ENCODE measurements around the gene PLEKHA7. TPM values are rescaled to one million over a fixed set of nuclear protein-coding genes. Genes with fewer than 3 reads are reported as not detected.
A peak's percentile ranks its signal among the peaks of the same experiment; 100 is the strongest.

PLEKHA7 gene
- polyA plus RNA-seq, 1 donor (not counting 4 experiments of a cell fraction or from before 2014, with no cell fraction given) = 1.4 TPM

DNA sequence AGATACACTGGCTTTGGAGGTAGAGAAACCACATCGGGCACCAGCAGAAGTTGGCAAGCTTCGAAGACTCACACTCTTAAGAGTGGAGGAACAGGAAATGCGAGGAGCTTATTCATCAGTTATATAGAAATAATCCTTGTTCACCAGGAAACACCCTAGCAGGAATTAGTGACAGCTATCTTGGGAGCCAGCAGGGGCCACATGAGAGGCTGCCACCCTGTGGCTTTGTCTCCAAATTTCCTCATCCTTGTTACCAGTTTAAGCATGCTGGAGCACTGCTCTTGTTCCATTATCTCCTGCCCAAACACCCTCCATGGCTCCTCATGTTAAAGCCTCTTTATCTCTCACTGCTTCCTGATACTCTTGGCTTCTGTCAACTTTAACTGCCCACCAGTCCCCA lies 131.0 kb downstream of the PLEKHA7 start:
- Histone ChIP-seq H3K9ac (ENCODE audit: control insufficient read depth, extremely low read depth, insufficient read depth, low read length) (no peak overlapping the region), H2AFZ (ENCODE audit: control insufficient read depth, low read length) (peak overlapping the region; percentile 73), H3K27me3 (ENCODE audit: control insufficient read depth, extremely low read depth, insufficient read depth, low read length) (no peaks in the 10 kb centered on the region), H3K27ac (ENCODE audit: control insufficient read depth, insufficient read depth, low read length) (no peak overlapping the region), H3K36me3 (ENCODE audit: control insufficient read depth in 2 of 2, extremely low read depth in 1 of 2, insufficient read depth in 2 of 2, low read length in 2 of 2) (no peaks in the 10 kb centered on the region), H3K4me2 (ENCODE audit: control insufficient read depth, extremely low read depth, insufficient read depth, low read depth, low read length) (peak overlapping the region; percentile 3), H3K9me1 (ENCODE audit: control insufficient read depth, extremely low read depth, insufficient read depth, low read length) (no peaks in the 10 kb centered on the region), H3K4me1 (ENCODE audit: control insufficient read depth, extremely low read depth, insufficient read depth, low read length) (peaks cover 30% of the 10 kb centered on the region), H3K9me3 (ENCODE audit: control insufficient read depth, low read depth, low read length) (no peaks in the 10 kb centered on the region), H3K79me2 (ENCODE audit: control insufficient read depth, insufficient read depth, low read length) (no peaks in the 10 kb centered on the region), H4K20me1 (ENCODE audit: control insufficient read depth, extremely low read depth, insufficient read depth, low read length) (no peaks in the 10 kb centered on the region), H3K4me3 (ENCODE audit: control insufficient read depth in 2 of 3, extremely low read depth in 1 of 3, insufficient read depth in 2 of 3, low read depth in 1 of 3, low read length in 3 of 3) (no peak overlapping the region)
- dilution Hi-C loops (cut with MboI; ENCODE audit: extremely low pct_ligation_motif_present, low sequenced_read_pairs) = no loop called here
- TF ChIP-seq, protein P1, sequence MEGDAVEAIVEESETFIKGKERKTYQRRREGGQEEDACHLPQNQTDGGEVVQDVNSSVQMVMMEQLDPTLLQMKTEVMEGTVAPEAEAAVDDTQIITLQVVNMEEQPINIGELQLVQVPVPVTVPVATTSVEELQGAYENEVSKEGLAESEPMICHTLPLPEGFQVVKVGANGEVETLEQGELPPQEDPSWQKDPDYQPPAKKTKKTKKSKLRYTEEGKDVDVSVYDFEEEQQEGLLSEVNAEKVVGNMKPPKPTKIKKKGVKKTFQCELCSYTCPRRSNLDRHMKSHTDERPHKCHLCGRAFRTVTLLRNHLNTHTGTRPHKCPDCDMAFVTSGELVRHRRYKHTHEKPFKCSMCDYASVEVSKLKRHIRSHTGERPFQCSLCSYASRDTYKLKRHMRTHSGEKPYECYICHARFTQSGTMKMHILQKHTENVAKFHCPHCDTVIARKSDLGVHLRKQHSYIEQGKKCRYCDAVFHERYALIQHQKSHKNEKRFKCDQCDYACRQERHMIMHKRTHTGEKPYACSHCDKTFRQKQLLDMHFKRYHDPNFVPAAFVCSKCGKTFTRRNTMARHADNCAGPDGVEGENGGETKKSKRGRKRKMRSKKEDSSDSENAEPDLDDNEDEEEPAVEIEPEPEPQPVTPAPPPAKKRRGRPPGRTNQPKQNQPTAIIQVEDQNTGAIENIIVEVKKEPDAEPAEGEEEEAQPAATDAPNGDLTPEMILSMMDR (optimal IDR thresholded peaks at IDR 0.05 in 1 of 3, IDR thresholded peaks at IDR 0.05 in 1 of 3, conservative IDR thresholded peaks at IDR 0.05 in 1 of 3; ENCODE audit: extremely low read depth in 1 of 3, insufficient read depth in 2 of 3, low read length in 3 of 3) = peak; percentile 27 to 66 (median 46)
- TF ChIP-seq EZH2 (IDR thresholded peaks at IDR 0.05; ENCODE audit: low read length) = no peak
- DNase-seq (ENCODE audit: low read depth, low spot score) = no peak
- FAIRE-seq = peak; percentile 84

DNA sequence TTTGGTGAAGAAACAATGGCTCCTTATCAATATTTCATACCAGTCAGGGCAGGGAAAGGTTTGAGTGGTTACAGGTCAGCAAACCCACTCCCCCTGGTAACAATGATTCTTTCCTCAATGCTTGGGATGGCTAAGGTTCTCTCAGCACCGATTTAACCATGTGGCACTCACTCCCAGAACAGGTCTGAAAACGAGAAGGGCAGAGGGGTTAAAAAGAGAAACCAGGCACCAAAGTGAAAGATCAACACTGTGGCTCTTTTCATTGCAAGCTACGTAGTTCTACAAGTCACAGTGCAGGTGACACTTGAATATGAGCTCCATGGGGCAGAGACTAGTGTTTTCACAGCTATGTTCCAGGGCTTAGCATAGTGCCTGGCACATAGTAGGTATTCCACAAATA lies 132.4 kb downstream of the PLEKHA7 start:
- no peaks in the 10 kb centered on the region for H3K9me1 ChIP-seq (ENCODE audit: control insufficient read depth, extremely low read depth, insufficient read depth, low read length)
- no peaks in the 10 kb centered on the region for H3K36me3 ChIP-seq (ENCODE audit: control insufficient read depth in 2 of 2, extremely low read depth in 1 of 2, insufficient read depth in 2 of 2, low read length in 2 of 2)
- no peak overlapping the region for H3K4me3 ChIP-seq (ENCODE audit: control insufficient read depth in 2 of 3, extremely low read depth in 1 of 3, insufficient read depth in 2 of 3, low read depth in 1 of 3, low read length in 3 of 3)
- no peaks in the 10 kb centered on the region for H3K79me2 ChIP-seq (ENCODE audit: control insufficient read depth, insufficient read depth, low read length)
- peak overlapping the region; percentile 70 for H3K4me2 ChIP-seq (ENCODE audit: control insufficient read depth, extremely low read depth, insufficient read depth, low read depth, low read length)
- no peak for TF ChIP-seq EZH2 (IDR thresholded peaks at IDR 0.05; ENCODE audit: low read length)
- peak overlapping the region; percentile 27 for H2AFZ ChIP-seq (ENCODE audit: control insufficient read depth, low read length)
- no peaks in the 10 kb centered on the region for H3K9me3 ChIP-seq (ENCODE audit: control insufficient read depth, low read depth, low read length)
- no peak overlapping the region for H3K27ac ChIP-seq (ENCODE audit: control insufficient read depth, insufficient read depth, low read length)
- no peak for DNase-seq (ENCODE audit: low read depth, low spot score)
- H4K20me1 ChIP-seq (ENCODE audit: control insufficient read depth, extremely low read depth, insufficient read depth, low read length) = no peaks in the 10 kb centered on the region
- no peaks in the 10 kb centered on the region for H3K27me3 ChIP-seq (ENCODE audit: control insufficient read depth, extremely low read depth, insufficient read depth, low read length)
- dilution Hi-C loops (cut with MboI; ENCODE audit: extremely low pct_ligation_motif_present, low sequenced_read_pairs) = no loop called here
- H3K9ac ChIP-seq (ENCODE audit: control insufficient read depth, extremely low read depth, insufficient read depth, low read length) = peak overlapping the region; percentile 19
- peak; percentile 66 for FAIRE-seq
- H3K4me1 ChIP-seq (ENCODE audit: control insufficient read depth, extremely low read depth, insufficient read depth, low read length) = peaks cover 35% of the 10 kb centered on the region

DNA sequence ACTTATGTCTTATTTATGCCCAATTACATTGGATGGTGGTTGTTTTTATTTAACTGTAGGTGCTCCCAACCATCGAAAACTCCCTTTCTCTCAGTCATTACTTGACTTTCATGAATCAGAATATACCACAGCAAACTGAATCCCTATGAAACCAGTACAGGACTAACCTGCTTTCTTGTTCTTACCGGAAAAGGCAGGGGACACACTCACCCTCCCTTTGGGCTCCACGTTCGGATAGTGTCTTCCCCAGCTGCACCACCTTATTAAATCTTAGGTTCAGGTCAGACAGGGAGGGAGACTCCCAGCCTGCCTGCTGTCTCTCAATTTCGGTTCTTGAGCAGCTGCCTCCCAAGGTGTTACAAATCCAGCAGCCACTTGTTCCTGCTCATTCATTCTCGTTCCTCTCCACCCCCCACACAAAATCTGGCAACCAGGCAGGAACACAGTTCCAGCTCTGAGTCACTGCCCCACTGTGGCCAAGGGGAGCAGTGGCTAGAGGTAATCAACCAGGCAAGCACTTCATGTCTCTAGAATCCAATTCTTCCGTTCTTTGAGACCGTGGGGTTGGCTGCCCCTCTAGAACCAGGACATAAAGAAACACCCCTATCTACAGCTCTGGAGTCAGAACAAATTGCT lies 133.0 kb downstream of the PLEKHA7 start:
- H2AFZ ChIP-seq (ENCODE audit: control insufficient read depth, low read length) = peak overlapping the region; percentile 75
- no peaks in the 10 kb centered on the region for H3K9me3 ChIP-seq (ENCODE audit: control insufficient read depth, low read depth, low read length)
- H3K4me2 ChIP-seq (ENCODE audit: control insufficient read depth, extremely low read depth, insufficient read depth, low read depth, low read length) = peak overlapping the region; percentile 70
- H3K79me2 ChIP-seq (ENCODE audit: control insufficient read depth, insufficient read depth, low read length) = no peaks in the 10 kb centered on the region
- H3K9ac ChIP-seq (ENCODE audit: control insufficient read depth, extremely low read depth, insufficient read depth, low read length) = peak overlapping the region; percentile 19
- dilution Hi-C loops (cut with MboI; ENCODE audit: extremely low pct_ligation_motif_present, low sequenced_read_pairs) = no loop called here
- H4K20me1 ChIP-seq (ENCODE audit: control insufficient read depth, extremely low read depth, insufficient read depth, low read length) = no peaks in the 10 kb centered on the region
- H3K9me1 ChIP-seq (ENCODE audit: control insufficient read depth, extremely low read depth, insufficient read depth, low read length) = no peaks in the 10 kb centered on the region
- peaks cover 41% of the 10 kb centered on the region for H3K4me1 ChIP-seq (ENCODE audit: control insufficient read depth, extremely low read depth, insufficient read depth, low read length)
- FAIRE-seq = peak; percentile 89
- no peaks in the 10 kb centered on the region for H3K27me3 ChIP-seq (ENCODE audit: control insufficient read depth, extremely low read depth, insufficient read depth, low read length)
- H3K27ac ChIP-seq (ENCODE audit: control insufficient read depth, insufficient read depth, low read length) = no peak overlapping the region
- peak overlapping the region in 1 of 3 experiments; percentile 8 for H3K4me3 ChIP-seq (ENCODE audit: control insufficient read depth in 2 of 3, extremely low read depth in 1 of 3, insufficient read depth in 2 of 3, low read depth in 1 of 3, low read length in 3 of 3)
- TF ChIP-seq, protein P1 (optimal IDR thresholded peaks at IDR 0.05 in 1 of 3, IDR thresholded peaks at IDR 0.05 in 1 of 3, conservative IDR thresholded peaks at IDR 0.05 in 1 of 3; ENCODE audit: extremely low read depth in 1 of 3, insufficient read depth in 2 of 3, low read length in 3 of 3) = peak; percentile 42 to 82 (median 47)
- TF ChIP-seq EZH2 (IDR thresholded peaks at IDR 0.05; ENCODE audit: low read length) = no peak
- no peak for DNase-seq (ENCODE audit: low read depth, low spot score)
- H3K36me3 ChIP-seq (ENCODE audit: control insufficient read depth in 2 of 2, extremely low read depth in 1 of 2, insufficient read depth in 2 of 2, low read length in 2 of 2) = no peaks in the 10 kb centered on the region

All from keratinocyte (primary cell).